Astrocyte of the spinal cord (primary cell): Measurements from ENCODE around the gene VWA8.
A peak's percentile ranks its signal among the peaks of the same experiment; 100 is the strongest.
"Not testable (repeated sequence)": the region's sequence is repeated elsewhere in the genome, so short reads cannot be mapped to it uniquely, and the experiment has no call there.

Experiments used
- DNase-seq: peaks from one replicate; pipeline ENCODE4 v3.0.0; 2011; ENCODE audit warnings: low read depth, low spot score
- H3K4me3 ChIP-seq: 2 replicates; pipeline ENCODE4 v1.5.1; 2011; ENCODE audit warnings: low read depth, mild to moderate bottlenecking, low read length, moderate library complexity
- CTCF ChIP-seq: IDR thresholded peaks from 2 replicates; pipeline ENCODE4 v1.5.1; 2012; ENCODE audit warnings: low read depth, mild to moderate bottlenecking, low read length, inconsistent platforms
- in situ Hi-C: cut with HindIII; loops from 2 replicates; pipeline ENCODE4 v1.10.0; 2017; ENCODE audit warnings: low sequenced_read_pairs

Gene VWA8

GRCh38 chr13:41851351-41851750, 109.6 kb downstream of the VWA8 start:
- in situ Hi-C loops = no loop called here
- TF ChIP-seq CTCF = no peak
- DNase-seq = no peak

GRCh38 chr13:41848435-41849255, 112.3 kb downstream of the VWA8 start:
- DNase-seq = peak; percentile 68
- no peak overlapping the region for H3K4me3 ChIP-seq
- in situ Hi-C loops = no loop called here
- TF ChIP-seq CTCF = peak; percentile 22

More at GRCh38 chr13:41851351-41851750, 109.6 kb downstream of the VWA8 start:
- H3K4me3 ChIP-seq = no peak overlapping the region

- no peak overlapping the region for H3K4me3 ChIP-seq
- no peak for DNase-seq
- TF ChIP-seq CTCF = no peak
- in situ Hi-C loops = no loop called here
Measured at GRCh38 chr13:41847216-41847615, 113.7 kb downstream of the VWA8 start.

- peak; percentile 29 for DNase-seq
- in situ Hi-C loops = no loop called here
- H3K4me3 ChIP-seq = no peak overlapping the region
- no peak for TF ChIP-seq CTCF
Measured at GRCh38 chr13:41842036-41842620, 118.8 kb downstream of the VWA8 start.

- peak; percentile 38 for DNase-seq
- no peak for TF ChIP-seq CTCF
- in situ Hi-C loops = no loop called here
- no peak overlapping the region for H3K4me3 ChIP-seq
Measured at GRCh38 chr13:41837629-41838028, 123.3 kb downstream of the VWA8 start.

GRCh38 chr13:41835871-41836270, 125.0 kb downstream of the VWA8 start:
- peak; percentile 72 for DNase-seq
- no peak for TF ChIP-seq CTCF
- H3K4me3 ChIP-seq = no peak overlapping the region
- in situ Hi-C loops = no loop called here

GRCh38 chr13:41834697-41835096, 126.2 kb downstream of the VWA8 start:
- DNase-seq, H3K4me3 ChIP-seq, in situ Hi-C loops: not testable (repeated sequence)
